H1 (cell line): Measurements from ENCODE around the gene ACOT7. TPM values are rescaled to one million over a fixed set of nuclear protein-coding genes. Genes with fewer than 3 reads are reported as not detected.

Experiments
- CTCF ChIA-PET: fragments of 300-600 bp; sonication (Branson Sonifier 250); formaldehyde crosslinking; loops from one replicate; lab custom pipeline; 2021; ENCODE audit not compliant: partially characterized antibody; lab: Charles Lee
- POLR2A ChIA-PET: fragments of 300-600 bp; sonication (Branson Sonifier 250); formaldehyde crosslinking; loops from one replicate; lab custom pipeline; 2021; ENCODE audit warnings: inconsistent platforms; ENCODE audit not compliant: partially characterized antibody; lab: Charles Lee
- DNase-seq, 2 experiments: peaks; one replicate each; pipeline versions ENCODE4 v3.0.0 to v3.0.0-alpha.2; 2010 to 2022; ENCODE audit warnings: low spot score in 2 of 2, low read depth in 1 of 2, mixed read lengths in 1 of 2
- FAIRE-seq: peaks from 2 replicates; lab custom pipeline; 2011; peaks lifted over from hg19 to GRCh38; lab: Jason Lieb, UNC
- H2AFZ ChIP-seq: 2 replicates; pipeline ENCODE4 v1.8.1; 2012; ENCODE audit warnings: low read length, inconsistent platforms
- H2AK5ac ChIP-seq: 2 replicates; pipeline ENCODE4 v1.6.1; 2013; ENCODE audit warnings: low read depth, low read length
- H2BK120ac ChIP-seq: replicated peaks from 2 replicates; pipeline ENCODE3; 2013; ENCODE audit warnings: low read depth, low read length, inconsistent platforms
- H2BK12ac ChIP-seq: 2 replicates; pipeline ENCODE4 v1.6.1; 2013; ENCODE audit warnings: low read depth, low read length
- H2BK15ac ChIP-seq: 2 replicates; pipeline ENCODE4 v1.6.1; 2013; ENCODE audit warnings: low read length
- H2BK20ac ChIP-seq: 2 replicates; pipeline ENCODE4 v1.6.1; 2013; ENCODE audit warnings: low read length
- H2BK5ac ChIP-seq: 2 replicates; pipeline ENCODE4 v1.6.1; 2013; ENCODE audit warnings: low read depth, low read length
- H3K14ac ChIP-seq: 2 replicates; pipeline ENCODE4 v1.6.1; 2013; ENCODE audit warnings: inconsistent platforms; ENCODE audit not compliant: insufficient read length
- H3K18ac ChIP-seq: 2 replicates; pipeline ENCODE4 v1.6.1; 2013; ENCODE audit warnings: low read length; ENCODE audit errors: extremely low read depth
- H3K23ac ChIP-seq: 2 replicates; pipeline ENCODE4 v1.6.1; 2013; ENCODE audit warnings: inconsistent platforms; ENCODE audit not compliant: insufficient read length
- H3K23me2 ChIP-seq: 2 replicates; pipeline ENCODE4 v1.6.1; 2013; ENCODE audit warnings: low read depth, low read length
- H3K27ac ChIP-seq: 2 replicates; pipeline ENCODE4 v1.6.1; 2011; ENCODE audit warnings: low read depth, low read length, inconsistent platforms
- H3K27me3 ChIP-seq, 4 experiments: replicated peaks in 1 of 4; 1 replicate in 1 of 4; 2 replicates in 3 of 4; pipeline versions ENCODE4 v1.6.1 to v1.8.1; 2011 to 2013; ENCODE audit warnings: low read length in 3 of 4, mild to moderate bottlenecking in 3 of 4, inconsistent platforms in 2 of 4, mixed read lengths in 2 of 4, moderate library complexity in 1 of 4; ENCODE audit not compliant: control insufficient read depth in 3 of 4, insufficient read depth in 3 of 4; ENCODE audit errors: extremely low read depth in 1 of 4
- H3K36me3 ChIP-seq, 4 experiments: 2 replicates each; pipeline versions ENCODE4 v1.6.1 to v1.8.1; 2011 to 2013; ENCODE audit warnings: mild to moderate bottlenecking in 4 of 4, low read length in 3 of 4, moderate library complexity in 2 of 4, control low read depth in 1 of 4, inconsistent platforms in 1 of 4; ENCODE audit not compliant: insufficient read depth in 4 of 4, control insufficient read depth in 2 of 4
- H3K4ac ChIP-seq: replicated peaks from 2 replicates; pipeline ENCODE3; 2013; ENCODE audit warnings: low read length, low read depth, mixed read lengths, inconsistent platforms; ENCODE audit not compliant: insufficient read length
- H3K4me1 ChIP-seq, 4 experiments: replicated peaks in 1 of 4; 1 replicate in 1 of 4; 2 replicates in 3 of 4; pipeline versions ENCODE4 v1.6.1 to v1.8.1; 2011 to 2013; ENCODE audit warnings: low read length in 3 of 4, inconsistent platforms in 2 of 4, mixed read lengths in 1 of 4; ENCODE audit not compliant: insufficient read depth in 4 of 4, control insufficient read depth in 3 of 4
- H3K4me2 ChIP-seq, 2 experiments: 2 replicates each; pipeline versions ENCODE4 v1.6.1 to v1.8.1; 2011 to 2013; ENCODE audit warnings: low read depth in 2 of 2, low read length in 2 of 2, control low read depth in 1 of 2, inconsistent platforms in 1 of 2, mild to moderate bottlenecking in 1 of 2; ENCODE audit not compliant: insufficient read depth in 1 of 2
- H3K4me3 ChIP-seq, 4 experiments: fragments of 200-600, 300-600 bp in 1 of 4; sonication (generic), shearing (Covaris generic), sonication (Bioruptor Twin) in 1 of 4; 2 replicates each; pipeline versions ENCODE4 v1.5.1 to v1.8.1; 2011 to 2016; ENCODE audit warnings: low read length in 4 of 4, low read depth in 3 of 4, control low read depth in 2 of 4, inconsistent platforms in 2 of 4, mild to moderate bottlenecking in 2 of 4, mixed read lengths in 1 of 4, moderate library complexity in 1 of 4; ENCODE audit not compliant: insufficient read depth in 2 of 4; ENCODE audit errors: extremely low read depth in 1 of 4
- H3K56ac ChIP-seq: replicated peaks from 2 replicates; pipeline ENCODE3; 2013; ENCODE audit warnings: low read depth, mild to moderate bottlenecking, mixed read lengths, low read length, inconsistent platforms; ENCODE audit not compliant: insufficient read length
- H3K79me1 ChIP-seq: 2 replicates; pipeline ENCODE4 v1.6.1; 2013; ENCODE audit warnings: low read depth, low read length, control low read depth
- H3K79me2 ChIP-seq, 2 experiments: 2 replicates each; pipeline versions ENCODE4 v1.6.1 to v1.8.1; 2012 to 2013; ENCODE audit warnings: low read length in 2 of 2, mild to moderate bottlenecking in 2 of 2, inconsistent platforms in 1 of 2; ENCODE audit not compliant: insufficient read depth in 2 of 2, control insufficient read depth in 1 of 2
- H3K9ac ChIP-seq, 4 experiments: replicated peaks in 1 of 4; 1 replicate in 1 of 4; 2 replicates in 3 of 4; pipeline versions ENCODE4 v1.6.1 to v1.8.1; 2011 to 2013; ENCODE audit warnings: low read depth in 3 of 4, low read length in 3 of 4, control low read depth in 2 of 4, mild to moderate bottlenecking in 2 of 4, moderate library complexity in 2 of 4, inconsistent platforms in 1 of 4; ENCODE audit errors: extremely low read depth in 1 of 4
- H3K9me3 ChIP-seq, 2 experiments: 2 replicates each; pipeline versions ENCODE4 v1.6.1 to v1.8.1; 2012 to 2013; ENCODE audit warnings: mild to moderate bottlenecking in 2 of 2, moderate library complexity in 2 of 2, control low read depth in 1 of 2, inconsistent platforms in 1 of 2, low read depth in 1 of 2, low read length in 1 of 2, mixed read lengths in 1 of 2; ENCODE audit not compliant: insufficient read depth in 2 of 2
- H4K20me1 ChIP-seq, 2 experiments: replicated peaks in 1 of 2; 2 replicates each; pipeline versions ENCODE3 to v1.8.1; 2011 to 2013; ENCODE audit warnings: inconsistent platforms in 2 of 2, low read length in 2 of 2, mild to moderate bottlenecking in 1 of 2; ENCODE audit not compliant: insufficient read depth in 2 of 2, control insufficient read depth in 1 of 2
- H4K5ac ChIP-seq: 2 replicates; pipeline ENCODE4 v1.6.1; 2013; ENCODE audit warnings: low read length, low read depth, mixed read lengths, inconsistent platforms; ENCODE audit not compliant: insufficient read length
- H4K8ac ChIP-seq: 2 replicates; pipeline ENCODE4 v1.8.0; 2013; ENCODE audit warnings: mild to moderate bottlenecking, moderate library complexity, low read length, inconsistent platforms; ENCODE audit not compliant: insufficient read depth; ENCODE audit errors: extremely low read depth
- H4K91ac ChIP-seq: replicated peaks from 2 replicates; pipeline ENCODE3; 2013; ENCODE audit warnings: low read length, mixed read lengths, inconsistent platforms; ENCODE audit not compliant: insufficient read length
- CREB1 ChIP-seq: IDR thresholded peaks from 2 replicates; pipeline ENCODE4 v1.6.1; 2012; ENCODE audit warnings: inconsistent platforms
- CTBP2 ChIP-seq: IDR thresholded peaks from 2 replicates; pipeline ENCODE4 v1.7.0; 2011; ENCODE audit warnings: borderline replicate concordance, mild to moderate bottlenecking, moderate library complexity, mixed read lengths, low read length; ENCODE audit not compliant: insufficient read depth, insufficient read length
- E2F6 ChIP-seq: IDR thresholded peaks from 2 replicates; pipeline ENCODE4 v1.6.1; 2012; ENCODE audit warnings: inconsistent platforms
- EZH2 ChIP-seq: fragments of 200-600 bp; sonication (generic); IDR thresholded peaks from 2 replicates; pipeline ENCODE4 v1.7.1; 2012; ENCODE audit warnings: low read depth, mild to moderate bottlenecking, moderate library complexity, low read length, inconsistent platforms; ENCODE audit not compliant: severe bottlenecking
- KDM1A ChIP-seq: fragments of 200-600, 300-600 bp; sonication (generic); IDR thresholded peaks from 2 replicates; pipeline ENCODE4 v1.7.1; 2016; ENCODE audit warnings: mild to moderate bottlenecking, low read length, borderline replicate concordance
- POU5F1 ChIP-seq: IDR thresholded peaks from 2 replicates; pipeline ENCODE4 v1.6.1; 2011; ENCODE audit warnings: low read depth, mild to moderate bottlenecking, low read length, moderate library complexity
- RAD21 ChIP-seq, 2 experiments: IDR thresholded peaks in 1 of 2; conservative IDR thresholded peaks in 1 of 2; 2 replicates each; pipeline ENCODE4 v1.6.1; 2011; ENCODE audit warnings: low read depth in 2 of 2, low read length in 2 of 2, improper control_type of control experiment in 1 of 2, inconsistent platforms in 1 of 2, mild to moderate bottlenecking in 1 of 2, moderate library complexity in 1 of 2
- RFX5 ChIP-seq: IDR thresholded peaks from 2 replicates; pipeline ENCODE4 v1.6.1; 2011; ENCODE audit warnings: low read depth, low read length, improper control_type of control experiment, borderline replicate concordance
- RXRA ChIP-seq: IDR thresholded peaks from 2 replicates; pipeline ENCODE4 v1.6.1; 2011; ENCODE audit warnings: low read depth, mild to moderate bottlenecking, low read length, moderate library complexity; ENCODE audit not compliant: insufficient read depth
- SP1 ChIP-seq: IDR thresholded peaks from 2 replicates; pipeline ENCODE4 v1.6.1; 2011; ENCODE audit warnings: low read depth, low read length
- SUZ12 ChIP-seq: fragments of 200-600 bp; sonication (generic); IDR thresholded peaks from 2 replicates; pipeline ENCODE4 v1.6.1; 2012; ENCODE audit warnings: mild to moderate bottlenecking, inconsistent platforms, low read length, moderate library complexity, mixed read lengths
- TAF1 ChIP-seq: IDR thresholded peaks from 2 replicates; pipeline ENCODE4 v1.6.1; 2011; ENCODE audit warnings: mild to moderate bottlenecking, low read depth, low read length
- WGBS, 2 experiments: shearing (Covaris generic) in 1 of 2; methylation state at CpG; one replicate each; pipeline versions ENCODE4 v1.1.6 to v1.1.7; 2013 to 2015; ENCODE audit warnings: low lambda C conversion rate in 2 of 2, mixed read lengths in 2 of 2, inconsistent platforms in 1 of 2, low coverage in 1 of 2, missing lambda C conversion rate in 1 of 2; ENCODE audit not compliant: insufficient replicate concordance in 2 of 2, insufficient coverage in 1 of 2, insufficient read length in 1 of 2; ENCODE audit errors: extremely low coverage in 1 of 2, missing lambda C conversion rate in 1 of 2; 5-methylcytosine and 5-hydroxymethylcytosine counted together
- polyA plus RNA-seq, 7 experiments: library from polyadenylated mRNA; depleted of rRNA in 3 of 7; stranded (reverse) in 5 of 7; unstranded in 2 of 7; fragments of >200 nt in 5 of 7; fragments of 200-250 nt in 2 of 7; gene quantifications; 1 replicate in 5 of 7; 2 replicates in 1 of 7; 4 replicates in 1 of 7; pipeline versions ENCODE4 v1.2.1 to v1.2.3, GENCODE V29; 2011 to 2013; ENCODE audit warnings: missing spikeins in 2 of 7, mixed read lengths in 2 of 7
- total RNA-seq: library from RNA; stranded (reverse); fragmentation: NEBNext Ultra II Directional; extraction: Animal tissue kit (Norgen Biotek cat#: 25700); gene quantifications from 2 replicates; pipeline ENCODE4 v1.2.1, GENCODE V29; 2021

Gene ACOT7
- total and polyA plus RNA-seq, 2 of the 8 experiments (the other 6 are each of a cell fraction or from before 2014, with no cell fraction given): 151 to 214 TPM

GRCh38 chr1:6419397-6419803, 25.8 kb upstream of the ACOT7 start:
- H3K4me3 ChIP-seq: peak overlapping the region; percentile 32 to 60 (median 38)
- FAIRE-seq: no peak
- 6% methylated on average over 6 of the region's 48 CpGs; no CpG with 5 or more reads in 1 of the 2 experiments for WGBS, 2 experiments
- TF ChIP-seq RAD21 (IDR thresholded peaks at IDR 0.05 in 1 of 2, conservative IDR thresholded peaks at IDR 0.05 in 1 of 2; ENCODE audit: low read depth in 2 of 2, low read length in 2 of 2) (no peak), E2F6 (no peak), SP1 (no peak), POU5F1 (no peak), KDM1A (no peak), CTBP2 (no peak), SUZ12 (peak; percentile 13; the same call in 1 of the 2 replicates), TAF1 (no peak), RXRA (no peak), CREB1 (no peak), RFX5 (no peak), EZH2 (peak; percentile 60)

More at GRCh38 chr1:6419397-6419803, 25.8 kb upstream of the ACOT7 start:
- POLR2A ChIA-PET: interaction anchor here (1.5 to 2.5 kb wide), 4 partner anchors 26 to 164 kb away, joined by 4 to 8 read pairs (median 5); partner anchors contain the start of gene ACOT7
- no peak overlapping the region for H2BK120ac ChIP-seq
- H3K23ac ChIP-seq: no peak overlapping the region
- peak in 1 of 2 experiments; percentile 82 for DNase-seq
- no peak overlapping the region for H4K91ac ChIP-seq
- peaks cover 65 to 97% (median 90%) of the 10 kb centered on the region in 4 experiments for H3K27me3 ChIP-seq
- H2BK12ac ChIP-seq: 0 out of 2 replicates have a peak overlapping the region, but pooled peaks have one; percentile 71
- peaks cover 0 to 8% (median 0%) of the 10 kb centered on the region in 4 experiments; a peak in 1 of 8 replicates for H3K36me3 ChIP-seq
- H3K27ac ChIP-seq: no peak overlapping the region
- H2AFZ ChIP-seq: no peak overlapping the region
- no peak overlapping the region for H2BK5ac ChIP-seq
- peaks cover 6 to 31% (median 14%) of the 10 kb centered on the region in 4 experiments for H3K4me1 ChIP-seq
- no peak overlapping the region for H3K56ac ChIP-seq
- H3K18ac ChIP-seq: no peak overlapping the region; the same call in none of the 2 replicates
- H3K79me2 ChIP-seq: no peaks in the 10 kb centered on the region
- no peak overlapping the region for H2AK5ac ChIP-seq
- no peak overlapping the region for H2BK15ac ChIP-seq
- no peak overlapping the region for H2BK20ac ChIP-seq
- CTCF ChIA-PET: interaction anchor here (0.8 to 58.4 kb wide), 8 partner anchors 14 to 213 kb away, joined by 3 to 1769 read pairs (median 12); partner anchors contain the start of gene RNF207
- H3K4me2 ChIP-seq: peak overlapping the region; percentile 72 to 86
- no peak overlapping the region for H3K9ac ChIP-seq
- H4K8ac ChIP-seq: no peak overlapping the region
- H3K9me3 ChIP-seq: no peaks in the 10 kb centered on the region
- peaks cover 0 to 9% of the 10 kb centered on the region in 2 experiments for H4K20me1 ChIP-seq
- no peak overlapping the region for H4K5ac ChIP-seq
- no peak overlapping the region for H3K14ac ChIP-seq
- H3K23me2 ChIP-seq: peaks cover 13% of the 10 kb centered on the region; the same call in 1 of the 2 replicates
- no peaks in the 10 kb centered on the region for H3K79me1 ChIP-seq
- no peak overlapping the region for H3K4ac ChIP-seq
